Endothelial cell of umbilical vein (primary cell): Measurements from ENCODE around the gene ZNF488. TPM values are rescaled to one million over a fixed set of nuclear protein-coding genes. Genes with fewer than 3 reads are reported as not detected.

Experiments
- BruUV-seq: library from RNA; stranded (reverse); fragments of 400-500 nt; replicated peaks from 2 replicates; lab custom pipeline; 2021; lab: Mats Ljungman, UMichigan
- CTCF ChIA-PET: fragments of 300-600, 350-600 bp; sonication (Branson Sonifier 250); formaldehyde crosslinking; loops from one replicate; lab custom pipeline; 2021; ENCODE audit warnings: antibody characterized with exemption, inconsistent platforms; lab: Charles Lee
- POLR2A ChIA-PET: fragments of 300-600, 350-600 bp; sonication (Branson Sonifier 250); formaldehyde crosslinking; loops from one replicate; lab custom pipeline; 2021; ENCODE audit warnings: antibody characterized with exemption, inconsistent platforms; lab: Charles Lee
- DNase-seq: peaks from one replicate; pipeline ENCODE4 v3.0.0-alpha.2; 2011; ENCODE audit warnings: low read depth, low spot score
- FAIRE-seq: peaks from 2 replicates; lab custom pipeline; 2011; peaks lifted over from hg19 to GRCh38; lab: Jason Lieb, UNC
- H2AFZ ChIP-seq: 2 replicates; pipeline ENCODE4 v1.6.0; 2012; ENCODE audit warnings: low read depth, low read length, control low read depth, inconsistent platforms
- H3K27ac ChIP-seq: 2 replicates; pipeline ENCODE4 v1.5.1; 2011; ENCODE audit warnings: low read depth, mild to moderate bottlenecking, control low read depth, low read length, moderate library complexity; ENCODE audit not compliant: insufficient read depth
- H3K27me3 ChIP-seq, 2 experiments: 2 replicates each; pipeline versions ENCODE4 v1.6.0 to v1.6.1; 2011; ENCODE audit warnings: low read length in 2 of 2, mixed read lengths in 1 of 2; ENCODE audit not compliant: control insufficient read depth in 2 of 2, insufficient read depth in 2 of 2
- H3K36me3 ChIP-seq, 2 experiments: 2 replicates in 1 of 2; 3 replicates in 1 of 2; pipeline ENCODE4 v1.5.1; 2011; ENCODE audit warnings: low read length in 2 of 2, mild to moderate bottlenecking in 1 of 2, moderate library complexity in 1 of 2; ENCODE audit not compliant: control insufficient read depth in 2 of 2, insufficient read depth in 2 of 2; ENCODE audit errors: extremely low read depth in 1 of 2
- H3K4me1 ChIP-seq: 3 replicates; pipeline ENCODE4 v1.5.1; 2011; ENCODE audit warnings: mild to moderate bottlenecking, low read length; ENCODE audit not compliant: control insufficient read depth, insufficient read depth; ENCODE audit errors: extremely low read depth
- H3K4me2 ChIP-seq: 2 replicates; pipeline ENCODE4 v1.6.1; 2011; ENCODE audit warnings: low read length, control low read depth, mixed read lengths; ENCODE audit not compliant: insufficient read depth
- H3K4me3 ChIP-seq, 3 experiments: fragments of 200-600 bp in 1 of 3; sonication (generic), shearing (Covaris generic) in 1 of 3; replicated peaks in 1 of 3; 2 replicates each; pipeline ENCODE4 v1.5.1; 2011 to 2016; ENCODE audit warnings: control low read depth in 3 of 3, low read length in 3 of 3, mild to moderate bottlenecking in 2 of 3, inconsistent platforms in 1 of 3, low read depth in 1 of 3, moderate library complexity in 1 of 3; ENCODE audit not compliant: insufficient read depth in 1 of 3
- H3K79me2 ChIP-seq: 2 replicates; pipeline ENCODE4 v1.6.0; 2012; ENCODE audit warnings: low read length, inconsistent platforms; ENCODE audit not compliant: control insufficient read depth, insufficient read depth
- H3K9ac ChIP-seq: replicated peaks from 2 replicates; pipeline ENCODE3; 2011; ENCODE audit warnings: low read length, control low read depth; ENCODE audit not compliant: insufficient read depth; ENCODE audit errors: extremely low read depth
- H3K9me1 ChIP-seq: replicated peaks from 3 replicates; pipeline ENCODE4 v1.6.0; 2011; ENCODE audit warnings: mild to moderate bottlenecking, low read length; ENCODE audit not compliant: control insufficient read depth, insufficient read depth; ENCODE audit errors: extremely low read depth
- H3K9me3 ChIP-seq: replicated peaks from 2 replicates; pipeline ENCODE4 v1.5.1; 2012; ENCODE audit warnings: low read length, inconsistent platforms; ENCODE audit not compliant: control insufficient read depth, insufficient read depth
- H4K20me1 ChIP-seq: replicated peaks from 2 replicates; pipeline ENCODE3; 2011; ENCODE audit warnings: mild to moderate bottlenecking, low read length; ENCODE audit not compliant: control insufficient read depth, insufficient read depth; ENCODE audit errors: extremely low read depth
- EZH2 ChIP-seq: IDR thresholded peaks from 2 replicates; pipeline ENCODE4 v1.6.1; 2012; ENCODE audit warnings: borderline replicate concordance, low read depth, mild to moderate bottlenecking, moderate library complexity, low read length, inconsistent platforms; ENCODE audit not compliant: severe bottlenecking
- FOS ChIP-seq: IDR thresholded peaks from 2 replicates; pipeline ENCODE4 v1.6.1; 2011; ENCODE audit warnings: mild to moderate bottlenecking, low read length, moderate library complexity, borderline replicate concordance; ENCODE audit not compliant: insufficient read depth
- GATA2 ChIP-seq: IDR thresholded peaks from 2 replicates; pipeline ENCODE4 v1.7.0; 2011; ENCODE audit warnings: low read depth, mild to moderate bottlenecking, moderate library complexity, mixed read lengths, low read length; ENCODE audit not compliant: insufficient read length, insufficient read depth
- JUN ChIP-seq: IDR thresholded peaks from 2 replicates; pipeline ENCODE4 v1.6.1; 2011; ENCODE audit warnings: borderline replicate concordance, low read depth; ENCODE audit not compliant: insufficient read length, insufficient read depth
- MYC ChIP-seq: IDR thresholded peaks from one replicate; pipeline ENCODE4 v1.6.1; 2011; ENCODE audit warnings: mild to moderate bottlenecking, low read depth, low read length
- POLR2A ChIP-seq: IDR thresholded peaks from 2 replicates; pipeline ENCODE4 v1.6.1; 2012; ENCODE audit warnings: low read depth, mild to moderate bottlenecking, control low read depth, low read length
- POLR2AphosphoS5 ChIP-seq: IDR thresholded peaks from 2 replicates; pipeline ENCODE4 v1.6.1; 2012; ENCODE audit warnings: low read depth, mild to moderate bottlenecking, control low read depth, low read length, moderate library complexity; ENCODE audit not compliant: insufficient read depth
- dilution Hi-C: fragments of 300-500 bp; cut with MboI; formaldehyde crosslinking; loops from one replicate; pipeline ENCODE4 v1.15.0; 2019; ENCODE audit warnings: low sequenced_read_pairs; ENCODE audit not compliant: extremely low pct_ligation_motif_present
- intact Hi-C: fragments of 100-400 bp; cut with micrococcal nuclease; formaldehyde crosslinking; loops from one replicate; pipeline ENCODE4 v1.10.0; 2022
- polyA plus RNA-seq, 4 experiments: library from polyadenylated mRNA; depleted of rRNA in 3 of 4; stranded (reverse) in 3 of 4; unstranded in 1 of 4; fragments of >200 nt; gene quantifications; 2 replicates each; pipeline versions ENCODE4 v1.2.1 to v1.2.3, GENCODE V29; 2011 to 2012; ENCODE audit warnings: missing spikeins in 1 of 4
- total RNA-seq: library from RNA; stranded (reverse); gene quantifications from 2 replicates; pipeline ENCODE4 v1.2.3, GENCODE V29; 2021
- TF ChIP-seq, protein P1 (sequence below), 2 donors: IDR thresholded peaks; 1 replicate in 1 of 2; 2 replicates in 1 of 2; pipeline ENCODE4 v1.5.1; 2011; ENCODE audit warnings: low read length in 2 of 2, mild to moderate bottlenecking in 2 of 2, moderate library complexity in 2 of 2, control low read depth in 1 of 2, inconsistent platforms in 1 of 2, low read depth in 1 of 2; ENCODE audit not compliant: insufficient read depth in 1 of 2; ENCODE audit errors: extremely low read depth in 1 of 2
- TF ChIP-seq, protein P2 (sequence below): IDR thresholded peaks from 2 replicates; pipeline ENCODE4 v1.6.1; 2011; ENCODE audit not compliant: insufficient read depth, insufficient read length

The ZNF488 gene
- total and polyA plus RNA-seq, 2 donors (not counting 3 experiments of a cell fraction or from before 2014, with no cell fraction given), result 0.21 to 0.38 TPM

DNA sequence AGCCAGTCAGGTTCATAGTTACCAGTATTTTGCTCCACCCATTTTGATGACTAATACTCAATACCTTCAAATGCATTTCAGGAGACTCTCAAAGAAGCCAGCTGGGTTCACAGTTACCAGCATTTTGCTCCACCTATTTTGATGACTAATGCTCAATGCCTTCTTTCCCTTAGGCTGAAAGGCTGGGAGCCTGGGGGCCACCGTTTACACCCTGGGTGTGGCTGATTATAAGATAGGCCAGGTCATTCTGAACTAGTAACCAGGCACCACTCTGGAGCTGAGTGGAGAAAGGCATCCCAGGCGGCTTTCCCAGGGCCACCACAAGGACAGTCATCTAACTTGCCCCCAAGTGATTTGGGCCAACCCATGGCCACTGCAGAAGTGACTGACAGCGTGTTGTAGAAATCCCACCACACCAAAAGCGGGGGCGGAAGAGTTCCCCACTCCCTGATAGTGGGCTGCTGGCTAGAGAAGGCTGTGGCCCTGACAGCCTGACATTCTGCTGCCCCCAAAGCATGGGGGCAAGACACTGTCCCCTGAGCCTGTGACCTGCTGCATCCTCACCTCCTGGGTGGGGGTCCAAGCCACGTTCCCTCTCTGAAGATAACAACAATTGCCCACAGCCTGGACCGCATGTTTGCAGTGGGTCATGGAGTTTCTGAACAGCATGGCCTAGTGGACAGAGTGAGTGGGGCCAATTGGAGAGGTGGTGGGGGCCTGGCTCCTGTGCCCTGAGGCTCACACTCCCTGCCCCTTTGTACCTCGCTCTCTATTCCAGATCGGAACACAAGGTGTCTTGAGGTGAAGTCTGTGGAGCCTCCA is 23.0 kb upstream of the ZNF488 start:
- H4K20me1 ChIP-seq, result no peaks in the 10 kb centered on the region
- H3K27ac ChIP-seq, result no peak overlapping the region
- ChIA-PET CTCF (no interaction called here), POLR2A (no interaction called here)
- H3K4me3 ChIP-seq, result no peak overlapping the region
- H3K4me2 ChIP-seq, result no peak overlapping the region
- DNase-seq (peak; percentile 24), FAIRE-seq (no peak)
- H2AFZ ChIP-seq, result no peak overlapping the region
- H3K36me3 ChIP-seq, result no peaks in the 10 kb centered on the region
- intact Hi-C loops (no loop called here), dilution Hi-C loops (no loop called here)
- H3K9me1 ChIP-seq, result no peaks in the 10 kb centered on the region
- no peaks in the 10 kb centered on the region for H3K27me3 ChIP-seq
- H3K9me3 ChIP-seq, result no peaks in the 10 kb centered on the region
- H3K79me2 ChIP-seq, result no peaks in the 10 kb centered on the region
- no peak overlapping the region for H3K9ac ChIP-seq
- H3K4me1 ChIP-seq, result peaks cover 16% of the 10 kb centered on the region
- BruUV-seq, result no TSS peak
- TF ChIP-seq FOS (peak; percentile 32), GATA2 (no peak)

DNA sequence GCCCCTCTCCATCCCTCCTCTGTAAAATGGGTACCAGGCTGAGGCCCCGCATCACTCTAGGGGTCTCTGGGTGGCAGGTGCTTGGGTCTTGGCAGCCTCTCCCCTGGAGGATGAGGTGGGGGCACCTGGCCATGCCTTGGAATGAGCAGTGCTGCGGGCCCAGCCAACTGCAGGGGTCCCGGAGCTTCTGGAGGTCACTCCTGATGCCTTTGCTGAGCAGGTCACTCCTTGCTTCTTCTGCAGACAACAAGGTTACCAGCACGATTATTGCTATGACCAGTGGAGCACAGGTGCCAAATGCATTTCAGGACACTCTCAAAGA is 22.4 kb upstream of the ZNF488 start:
- H3K27ac ChIP-seq, result no peak overlapping the region

More for the DNA sequence above, 22.4 kb upstream of the ZNF488 start:
- dilution Hi-C loops (no loop called here), intact Hi-C loops (no loop called here)
- Histone ChIP-seq H3K4me1 (peaks cover 18% of the 10 kb centered on the region), H3K9ac (no peak overlapping the region), H3K9me3 (no peaks in the 10 kb centered on the region), H3K79me2 (no peaks in the 10 kb centered on the region), H3K36me3 (no peaks in the 10 kb centered on the region), H2AFZ (no peak overlapping the region), H4K20me1 (no peaks in the 10 kb centered on the region), H3K4me2 (no peak overlapping the region), H3K4me3 (no peak overlapping the region), H3K9me1 (no peaks in the 10 kb centered on the region), H3K27me3 (no peaks in the 10 kb centered on the region)
- no peak for FAIRE-seq
- no peak for DNase-seq
- TF ChIP-seq, protein P1, sequence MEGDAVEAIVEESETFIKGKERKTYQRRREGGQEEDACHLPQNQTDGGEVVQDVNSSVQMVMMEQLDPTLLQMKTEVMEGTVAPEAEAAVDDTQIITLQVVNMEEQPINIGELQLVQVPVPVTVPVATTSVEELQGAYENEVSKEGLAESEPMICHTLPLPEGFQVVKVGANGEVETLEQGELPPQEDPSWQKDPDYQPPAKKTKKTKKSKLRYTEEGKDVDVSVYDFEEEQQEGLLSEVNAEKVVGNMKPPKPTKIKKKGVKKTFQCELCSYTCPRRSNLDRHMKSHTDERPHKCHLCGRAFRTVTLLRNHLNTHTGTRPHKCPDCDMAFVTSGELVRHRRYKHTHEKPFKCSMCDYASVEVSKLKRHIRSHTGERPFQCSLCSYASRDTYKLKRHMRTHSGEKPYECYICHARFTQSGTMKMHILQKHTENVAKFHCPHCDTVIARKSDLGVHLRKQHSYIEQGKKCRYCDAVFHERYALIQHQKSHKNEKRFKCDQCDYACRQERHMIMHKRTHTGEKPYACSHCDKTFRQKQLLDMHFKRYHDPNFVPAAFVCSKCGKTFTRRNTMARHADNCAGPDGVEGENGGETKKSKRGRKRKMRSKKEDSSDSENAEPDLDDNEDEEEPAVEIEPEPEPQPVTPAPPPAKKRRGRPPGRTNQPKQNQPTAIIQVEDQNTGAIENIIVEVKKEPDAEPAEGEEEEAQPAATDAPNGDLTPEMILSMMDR (IDR thresholded peaks at IDR 0.05; ENCODE audit: extremely low read depth in 1 of 2, insufficient read depth in 1 of 2, low read depth in 1 of 2, low read length in 2 of 2), result no peak
- TF ChIP-seq POLR2A (no peak), FOS (no peak), POLR2AphosphoS5 (no peak), JUN (no peak), GATA2 (no peak), EZH2 (no peak), MYC (no peak)
- TF ChIP-seq, protein P2, sequence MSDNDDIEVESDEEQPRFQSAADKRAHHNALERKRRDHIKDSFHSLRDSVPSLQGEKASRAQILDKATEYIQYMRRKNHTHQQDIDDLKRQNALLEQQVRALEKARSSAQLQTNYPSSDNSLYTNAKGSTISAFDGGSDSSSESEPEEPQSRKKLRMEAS, result no peak
- CTCF ChIA-PET, result no interaction called here
- POLR2A ChIA-PET, result no interaction called here
- no TSS peak for BruUV-seq
